Naive thymus-derived CD8-positive, alpha-beta T cell (primary cell): ENCODE data around the gene PAQR8. TPM values are rescaled to one million over a fixed set of nuclear protein-coding genes. Genes with fewer than 3 reads are reported as not detected.

Experiments used
- ATAC-seq, 2 donors: fragments of 150-1000 bp; cut with Tn5 transposase in 1 of 2; sonication (Bioruptor Pico), chemical (Tn5 transposase) in 1 of 2; 1 replicate in 1 of 2; 2 replicates in 1 of 2; pipeline ENCODE4 v1.10.0; 2021; ENCODE audit warnings: mild to moderate bottlenecking in 2 of 2, moderate library complexity in 2 of 2
- POLR2A ChIA-PET: fragments of 350-600 bp; sonication (Branson Sonifier 250); formaldehyde crosslinking; loops from one replicate; lab custom pipeline; 2021; ENCODE audit warnings: antibody characterized with exemption; lab: Charles Lee
- DNase-seq, 10 donors: peaks; one replicate each; pipeline versions ENCODE4 v3.0.0 to v3.0.0-alpha.2; 2020 to 2022
- H3K27ac Mint-ChIP-seq, 10 donors: one replicate each; pipeline ENCODE4 v1.8.0; 2020 to 2022; ENCODE audit warnings: mild to moderate bottlenecking in 10 of 10, mixed read lengths in 10 of 10, moderate library complexity in 4 of 10, inconsistent platforms in 1 of 10
- H3K27me3 Mint-ChIP-seq, 5 donors: one replicate each; pipeline ENCODE4 v1.8.0; 2021 to 2022; ENCODE audit warnings: mixed read lengths in 5 of 5
- H3K36me3 Mint-ChIP-seq, 3 donors: one replicate each; pipeline ENCODE4 v1.8.0; 2020 to 2022; ENCODE audit warnings: mixed read lengths in 3 of 3, mild to moderate bottlenecking in 2 of 3, inconsistent platforms in 1 of 3
- H3K4me1 Mint-ChIP-seq, 4 donors: one replicate each; pipeline ENCODE4 v1.8.0; 2021 to 2022; ENCODE audit warnings: mixed read lengths in 4 of 4
- H3K4me3 Mint-ChIP-seq, 10 donors: one replicate each; pipeline ENCODE4 v1.8.0; 2020 to 2022; ENCODE audit warnings: mild to moderate bottlenecking in 10 of 10, mixed read lengths in 10 of 10, moderate library complexity in 6 of 10, inconsistent platforms in 1 of 10
- H3K9me3 Mint-ChIP-seq, 9 donors: one replicate each; pipeline ENCODE4 v1.8.0; 2020 to 2022; ENCODE audit warnings: mixed read lengths in 9 of 9, mild to moderate bottlenecking in 3 of 9, inconsistent platforms in 1 of 9, moderate library complexity in 1 of 9
- polyA plus RNA-seq, 3 donors: library from polyadenylated mRNA; unstranded; fragments of 300-500 nt; fragmentation: Illumina TruSeq; gene quantifications; one replicate each; pipeline ENCODE4 v1.2.3, GENCODE V29; 2021
- total RNA-seq, 8 experiments: library from RNA in 2 of 8; stranded (reverse) in 2 of 8; gene quantifications; one replicate each; pipeline ENCODE4 v1.2.3 and lab custom pipeline; 2021 to 2026

The PAQR8 gene
- total and polyA plus RNA-seq, 5 experiments from 2014 or later = 14.3 to 35.0 (median 30.6) TPM

DNA sequence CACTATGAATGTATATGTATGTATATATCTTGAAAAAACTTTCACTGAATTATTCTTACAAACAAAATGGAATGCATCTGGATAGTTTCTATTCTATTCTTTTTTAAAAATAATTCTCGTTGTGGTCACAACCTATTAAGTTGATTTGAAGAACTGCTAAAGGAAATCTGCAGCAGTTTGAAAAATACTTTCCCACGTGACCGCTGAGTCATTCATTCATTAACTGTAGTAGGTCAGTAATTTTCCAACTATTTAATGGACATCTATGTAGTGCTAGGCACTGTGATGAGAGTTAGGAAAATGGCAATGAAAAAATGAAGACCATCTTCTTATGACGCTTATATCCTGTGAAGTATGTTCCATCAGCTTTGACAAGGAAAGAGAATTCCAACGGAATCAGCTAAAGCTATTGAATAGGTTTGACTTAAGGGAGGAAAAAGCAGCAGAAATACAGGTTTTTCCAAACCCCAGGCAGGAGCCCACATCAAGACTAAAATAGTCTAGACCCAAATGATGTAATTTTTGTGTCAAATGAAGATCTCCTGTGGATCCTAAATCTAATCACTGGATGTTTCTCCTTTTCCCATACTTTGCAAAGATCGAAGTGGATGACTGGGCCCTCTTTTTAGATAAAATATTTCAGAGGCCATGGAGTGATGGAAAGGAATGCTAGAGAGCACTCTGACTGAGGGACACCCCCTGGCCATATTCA lies 54.1 kb downstream of the PAQR8 start:
- peak overlapping the region in 6 of 10 donors; percentile 13 to 78 (median 56) for H3K27ac Mint-ChIP-seq
- POLR2A ChIA-PET = interaction anchor here (1.1 to 1.3 kb wide), 2 partner anchors 18 to 131 kb away, joined by 3 to 4 read pairs; no protein-coding TSS in a partner anchor
- H3K27me3 Mint-ChIP-seq = no peaks in the 10 kb centered on the region
- H3K4me1 Mint-ChIP-seq = peaks cover 15 to 45% (median 21%) of the 10 kb centered on the region in 4 donors
- ATAC-seq = no peak
- H3K4me3 Mint-ChIP-seq = peak overlapping the region in 1 of 10 donors; percentile 24
- H3K36me3 Mint-ChIP-seq = no peaks in the 10 kb centered on the region
- no peak for DNase-seq
- no peaks in the 10 kb centered on the region for H3K9me3 Mint-ChIP-seq

- Mint-ChIP-seq H3K36me3 (no peaks in the 10 kb centered on the region), H3K4me3 (peak overlapping the region in 2 of 10 donors; percentile 24 to 29), H3K27me3 (no peaks in the 10 kb centered on the region), H3K4me1 (peaks cover 15 to 45% (median 21%) of the 10 kb centered on the region in 4 donors), H3K9me3 (no peaks in the 10 kb centered on the region), H3K27ac (peak overlapping the region in 7 of 10 donors; percentile 13 to 68 (median 56))
- ATAC-seq = peak in 1 of 2 donors; percentile 14
- peak in 7 of 10 donors; percentile 45 to 80 (median 69) for DNase-seq
- POLR2A ChIA-PET = interaction anchor here (1.1 kb wide), 1 partner anchor 131 kb away, joined by 4 read pairs; no protein-coding TSS in a partner anchor
Observed at GRCh38 chr6:52416629-52417151, 54.7 kb downstream of the PAQR8 start.

- Mint-ChIP-seq H3K36me3 (no peaks in the 10 kb centered on the region), H3K27ac (peak overlapping the region in 5 of 10 donors; percentile 11 to 90 (median 48)), H3K4me3 (peak overlapping the region in 3 of 10 donors; percentile 2 to 54 (median 39)), H3K4me1 (peaks cover 11 to 42% (median 18%) of the 10 kb centered on the region in 4 donors), H3K9me3 (no peaks in the 10 kb centered on the region), H3K27me3 (no peaks in the 10 kb centered on the region)
- POLR2A ChIA-PET = interaction anchor here (1.1 kb wide), 1 partner anchor 133 kb away, joined by 3 read pairs; the partner anchor contains the start of gene MCM3
- ATAC-seq (no peak), DNase-seq (no peak)
Observed at GRCh38 chr6:52417675-52418111, 55.7 kb downstream of the PAQR8 start.

- no peaks in the 10 kb centered on the region for H3K36me3 Mint-ChIP-seq
- H3K9me3 Mint-ChIP-seq = no peaks in the 10 kb centered on the region
Observed at GRCh38 chr6:52418606-52419005, 56.7 kb downstream of the PAQR8 start.

GRCh38 chr6:52419809-52420667 lies 58.1 kb downstream of the PAQR8 start, which contains the start of gene EFHC1:
Gene EFHC1 (plus strand): TSS chr6:52420342. CDS start chr6:52420411, 69 bp downstream.
- Mint-ChIP-seq H3K36me3 (no peaks in the 10 kb centered on the region), H3K4me1 (peaks cover 6 to 34% (median 16%) of the 10 kb centered on the region in 4 donors), H3K4me3 (no peak within 1 kb of the TSS), H3K27me3 (no peaks in the 10 kb centered on the region), H3K9me3 (no peaks in the 10 kb centered on the region), H3K27ac (no peak within 1 kb of the TSS)
- ATAC-seq = peak; percentile 90
- POLR2A ChIA-PET = interaction anchor here (0.6 to 2.6 kb wide), 12 partner anchors 20 to 158 kb away, joined by 3 to 16 read pairs (median 7); partner anchors contain the start of genes MCM3, PAQR8 and TRAM2
- DNase-seq = peak; percentile 96 to 99 (median 98)

More at GRCh38 chr6:52418606-52419005, 56.7 kb downstream of the PAQR8 start:
- H3K27me3 Mint-ChIP-seq = no peaks in the 10 kb centered on the region
- POLR2A ChIA-PET = interaction anchor here (0.7 to 2.4 kb wide), 7 partner anchors 28 to 243 kb away, joined by 3 to 16 read pairs (median 7); partner anchors contain the start of genes MCM3, PAQR8 and TRAM2
- no peak for DNase-seq
- H3K4me3 Mint-ChIP-seq = peak overlapping the region in 4 of 10 donors; percentile 24 to 53 (median 44)
- no peak for ATAC-seq
- H3K27ac Mint-ChIP-seq = no peak overlapping the region
- peaks cover 8 to 38% (median 16%) of the 10 kb centered on the region in 4 donors for H3K4me1 Mint-ChIP-seq

DNA sequence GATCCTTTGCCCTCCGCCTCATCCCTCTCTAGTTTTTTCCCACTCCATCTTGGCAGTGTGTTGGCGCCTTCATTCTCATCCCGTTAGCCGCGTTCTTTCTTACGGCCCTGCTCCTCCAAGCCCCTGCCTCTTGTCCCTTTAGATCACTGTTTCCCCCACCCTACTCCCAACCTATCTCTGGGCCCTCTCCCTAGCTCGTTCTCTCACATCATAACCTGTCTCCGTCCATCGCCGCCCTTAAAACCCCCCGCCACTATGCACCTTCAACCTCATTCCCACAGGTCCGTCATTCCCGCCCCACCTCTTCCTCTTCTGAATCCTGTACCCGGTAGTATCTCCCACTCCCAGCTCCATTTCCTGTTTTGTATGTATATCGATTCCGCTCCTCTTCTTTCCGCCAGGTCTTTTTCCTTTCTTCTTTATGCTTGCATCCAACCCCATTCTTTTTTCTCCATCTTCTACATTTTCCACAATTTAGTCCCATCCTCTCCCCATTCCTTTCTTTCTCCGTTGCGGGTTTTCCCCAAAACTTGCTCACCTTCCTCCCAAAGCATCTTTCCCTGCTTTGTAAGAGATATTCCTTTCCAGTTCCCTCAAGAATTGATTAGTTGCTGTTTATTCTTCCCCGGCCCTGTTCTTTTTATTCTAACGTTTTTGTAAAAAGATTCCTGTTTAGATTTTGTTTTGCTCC lies 58.9 kb downstream of the PAQR8 start:
- POLR2A ChIA-PET = interaction anchor here (1.5 to 2.6 kb wide), 5 partner anchors 20 to 155 kb away, joined by 3 to 16 read pairs (median 7); partner anchors contain the start of gene TRAM2
- no peak overlapping the region for H3K4me3 Mint-ChIP-seq
- no peak overlapping the region for H3K27ac Mint-ChIP-seq
- ATAC-seq = peak; percentile 0 to 9
- no peaks in the 10 kb centered on the region for H3K9me3 Mint-ChIP-seq
- H3K4me1 Mint-ChIP-seq = peaks cover 3 to 28% (median 12%) of the 10 kb centered on the region in 4 donors
- no peaks in the 10 kb centered on the region for H3K27me3 Mint-ChIP-seq
- no peaks in the 10 kb centered on the region for H3K36me3 Mint-ChIP-seq
- DNase-seq = no peak

DNA sequence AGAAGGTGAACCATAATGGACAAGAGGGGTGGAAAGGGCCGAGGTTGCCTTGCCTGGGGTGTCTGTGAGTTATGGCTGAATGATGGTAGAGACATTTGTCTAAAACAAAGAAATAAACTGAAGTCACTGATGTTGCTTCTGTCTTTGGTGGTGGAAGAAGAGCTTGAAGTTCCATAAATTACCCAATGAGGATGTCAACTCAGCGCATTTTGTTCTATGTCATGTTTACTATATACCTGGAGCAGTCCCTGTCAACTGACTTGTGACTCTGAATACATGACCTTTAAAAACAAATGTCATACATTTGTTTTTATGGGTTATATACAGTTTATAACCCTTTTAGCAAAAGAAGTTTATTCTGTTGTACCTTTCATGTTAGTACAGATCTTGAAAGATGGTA lies 60.2 kb downstream of the PAQR8 start:
- Mint-ChIP-seq H3K36me3 (no peaks in the 10 kb centered on the region), H3K27me3 (no peaks in the 10 kb centered on the region), H3K27ac (no peak overlapping the region), H3K9me3 (no peaks in the 10 kb centered on the region), H3K4me3 (no peak overlapping the region), H3K4me1 (peaks cover 0 to 17% (median 5%) of the 10 kb centered on the region in 4 donors)
- POLR2A ChIA-PET = no interaction called here
- no peak for ATAC-seq
- no peak for DNase-seq

GRCh38 chr6:52423448-52423847 lies 61.5 kb downstream of the PAQR8 start:
- Mint-ChIP-seq H3K27me3 (no peaks in the 10 kb centered on the region), H3K4me1 (peaks cover 0 to 12% (median 5%) of the 10 kb centered on the region in 4 donors), H3K9me3 (no peaks in the 10 kb centered on the region), H3K4me3 (no peak overlapping the region), H3K36me3 (peaks cover 0 to 2% (median 0%) of the 10 kb centered on the region in 3 donors), H3K27ac (no peak overlapping the region)
- POLR2A ChIA-PET = interaction anchor here (0.6 to 1.0 kb wide), 4 partner anchors 120 to 216 kb away, joined by 3 to 4 read pairs (median 4); no protein-coding TSS in a partner anchor
- no peak for DNase-seq
- no peak for ATAC-seq

- Mint-ChIP-seq H3K4me1 (peaks cover 0 to 8% (median 5%) of the 10 kb centered on the region in 4 donors), H3K9me3 (no peaks in the 10 kb centered on the region), H3K27ac (no peak overlapping the region), H3K27me3 (no peaks in the 10 kb centered on the region), H3K4me3 (no peak overlapping the region), H3K36me3 (peaks cover 0 to 3% (median 0%) of the 10 kb centered on the region in 3 donors)
- DNase-seq (no peak), ATAC-seq (no peak)
- POLR2A ChIA-PET = interaction anchor here (1.0 kb wide), 1 partner anchor 160 kb away, joined by 3 read pairs; no protein-coding TSS in a partner anchor
Observed at GRCh38 chr6:52423971-52424381, 62.0 kb downstream of the PAQR8 start.

GRCh38 chr6:52424513-52424912 lies 62.6 kb downstream of the PAQR8 start:
- H3K36me3 Mint-ChIP-seq = peaks cover 0 to 3% (median 2%) of the 10 kb centered on the region in 3 donors
- ATAC-seq = no peak
- no peaks in the 10 kb centered on the region for H3K9me3 Mint-ChIP-seq
- no peak for DNase-seq
- H3K27me3 Mint-ChIP-seq = no peaks in the 10 kb centered on the region
- H3K27ac Mint-ChIP-seq = no peak overlapping the region
- peaks cover 0 to 3% (median 1%) of the 10 kb centered on the region in 4 donors for H3K4me1 Mint-ChIP-seq
- no peak overlapping the region for H3K4me3 Mint-ChIP-seq
- POLR2A ChIA-PET = interaction anchor here (0.5 kb wide), 1 partner anchor 51 kb away, joined by 3 read pairs; no protein-coding TSS in a partner anchor

GRCh38 chr6:52426667-52427066 lies 64.7 kb downstream of the PAQR8 start:
- POLR2A ChIA-PET = no interaction called here
- ATAC-seq (no peak), DNase-seq (no peak)
- Mint-ChIP-seq H3K4me3 (no peak overlapping the region), H3K36me3 (peaks cover 0 to 11% (median 11%) of the 10 kb centered on the region in 3 donors), H3K27me3 (no peaks in the 10 kb centered on the region), H3K9me3 (no peaks in the 10 kb centered on the region), H3K27ac (no peak overlapping the region), H3K4me1 (peaks cover 0 to 7% (median 2%) of the 10 kb centered on the region in 4 donors)
